B cell (primary cell): ENCODE results near the gene CTSA. TPM values are rescaled to one million over a fixed set of nuclear protein-coding genes. Genes with fewer than 3 reads are reported as not detected.
A peak's percentile ranks its signal among the peaks of the same experiment; 100 is the strongest.

Experiments used
- ATAC-seq: fragments of 200-7000 bp; cut with Tn5 transposase; one replicate; pipeline ENCODE4 v1.10.0; 2021; ENCODE audit warnings: low read depth, mild to moderate bottlenecking, moderate number of reproducible peaks, moderate library complexity
- CTCF ChIA-PET: fragments of 350-600 bp; sonication (Branson Sonifier 250); formaldehyde crosslinking; loops from one replicate; lab custom pipeline; 2021; ENCODE audit warnings: antibody characterized with exemption, inconsistent platforms; lab: Charles Lee
- POLR2A ChIA-PET: fragments of 350-600 bp; sonication (Branson Sonifier 250); formaldehyde crosslinking; loops from one replicate; lab custom pipeline; 2021; ENCODE audit warnings: antibody characterized with exemption; lab: Charles Lee
- DNase-seq: peaks from one replicate; pipeline ENCODE4 v3.0.0; 2013
- H2AFZ ChIP-seq: 2 replicates; pipeline ENCODE4 v1.6.1; 2012; ENCODE audit warnings: mild to moderate bottlenecking, low read depth, low read length; ENCODE audit not compliant: insufficient read depth, poor library complexity, severe bottlenecking
- H3K27ac ChIP-seq, 2 donors: 1 replicate in 1 of 2; 2 replicates in 1 of 2; pipeline ENCODE4 v1.5.1; 2012 to 2013; ENCODE audit warnings: low read length in 2 of 2, mild to moderate bottlenecking in 2 of 2, moderate library complexity in 1 of 2
- H3K27me3 ChIP-seq, 4 experiments: fragments of 200-600 bp in 1 of 4; sonication (generic) in 1 of 4; replicated peaks in 1 of 4; 1 replicate in 2 of 4; 2 replicates in 2 of 4; pipeline versions ENCODE4 v1.6.1 to v1.7.0; 2013 to 2016; ENCODE audit warnings: low read length in 3 of 4, mild to moderate bottlenecking in 2 of 4, mixed read lengths in 1 of 4, moderate library complexity in 1 of 4; ENCODE audit not compliant: insufficient read depth in 4 of 4, control insufficient read depth in 3 of 4; ENCODE audit errors: control extremely low read depth in 1 of 4
- H3K36me3 ChIP-seq, 2 experiments: replicated peaks in 1 of 2; 1 replicate in 1 of 2; 2 replicates in 1 of 2; pipeline versions ENCODE4 v1.6.1 to v1.7.1; 2013; ENCODE audit warnings: low read length in 1 of 2; ENCODE audit not compliant: insufficient read depth in 2 of 2, control insufficient read depth in 1 of 2; ENCODE audit errors: control extremely low read depth in 1 of 2, extremely low read depth in 1 of 2
- H3K4me1 ChIP-seq, 2 donors: fragments of 200-600 bp in 1 of 2; sonication (generic) in 1 of 2; 1 replicate in 1 of 2; 2 replicates in 1 of 2; pipeline versions ENCODE4 v1.5.1 to v1.6.1; 2013 to 2017; ENCODE audit warnings: low read length in 2 of 2; ENCODE audit not compliant: control insufficient read depth in 2 of 2, insufficient read depth in 2 of 2
- H3K4me2 ChIP-seq: replicated peaks from 2 replicates; pipeline ENCODE3; 2012; ENCODE audit warnings: mild to moderate bottlenecking, low read depth, low read length; ENCODE audit not compliant: poor library complexity, severe bottlenecking
- H3K4me3 ChIP-seq, 5 experiments: fragments of 200-600 bp in 1 of 5; sonication (generic) in 1 of 5; 1 replicate in 3 of 5; 2 replicates in 2 of 5; pipeline versions ENCODE4 v1.5.1 to v1.7.0; 2011 to 2016; ENCODE audit warnings: low read length in 4 of 5, mild to moderate bottlenecking in 4 of 5, low read depth in 2 of 5, control low read depth in 1 of 5, moderate library complexity in 1 of 5; ENCODE audit not compliant: insufficient read depth in 1 of 5; ENCODE audit errors: control extremely low read depth in 1 of 5, extremely low read depth in 1 of 5
- H3K79me2 ChIP-seq: fragments of 200-600 bp; sonication (generic); one replicate; pipeline ENCODE4 v1.6.0; 2016; ENCODE audit warnings: low read length; ENCODE audit not compliant: control insufficient read depth, insufficient read depth
- H3K9ac ChIP-seq: fragments of 200-600 bp; sonication (generic); 2 replicates; pipeline ENCODE4 v1.6.1; 2017; ENCODE audit warnings: mild to moderate bottlenecking, low read length, moderate library complexity
- H3K9me3 ChIP-seq, 3 donors: one replicate each; pipeline versions ENCODE4 v1.6.1 to v1.7.1; 2013; ENCODE audit warnings: low read length in 2 of 3; ENCODE audit not compliant: control insufficient read depth in 2 of 3, insufficient read depth in 1 of 3; ENCODE audit errors: control extremely low read depth in 1 of 3
- H4K20me1 ChIP-seq: 2 replicates; pipeline ENCODE4 v1.6.0; 2012; ENCODE audit warnings: mild to moderate bottlenecking, low read length; ENCODE audit not compliant: insufficient read depth, control insufficient read depth, poor library complexity, severe bottlenecking
- H3K27ac Mint-ChIP-seq: one replicate; pipeline ENCODE4 v1.8.0; 2021; ENCODE audit warnings: mixed read lengths
- H3K27me3 Mint-ChIP-seq: one replicate; pipeline ENCODE4 v1.8.0; 2021; ENCODE audit warnings: mixed read lengths
- H3K4me1 Mint-ChIP-seq: one replicate; pipeline ENCODE4 v1.8.0; 2021; ENCODE audit warnings: mixed read lengths
- H3K4me3 Mint-ChIP-seq: one replicate; pipeline ENCODE4 v1.8.0; 2021; ENCODE audit warnings: mixed read lengths
- H3K9me3 Mint-ChIP-seq: one replicate; pipeline ENCODE4 v1.8.0; 2022; ENCODE audit warnings: mixed read lengths; ENCODE audit not compliant: insufficient read depth
- CTCF ChIP-seq: fragments of 200-600 bp; IDR thresholded peaks from one replicate; pipeline ENCODE4 v1.8.0; 2022; ENCODE audit warnings: antibody characterized with exemption, mild to moderate bottlenecking
- EZH2 ChIP-seq: IDR thresholded peaks from 2 replicates; pipeline ENCODE4 v1.6.1; 2012; ENCODE audit warnings: borderline replicate concordance, low read depth, mild to moderate bottlenecking, moderate library complexity, low read length; ENCODE audit not compliant: insufficient read depth, poor library complexity, severe bottlenecking
- WGBS: methylation state at CpG from one replicate; pipeline ENCODE4 v1.1.5; 2013; ENCODE audit warnings: missing lambda C conversion rate; ENCODE audit not compliant: insufficient coverage; 5-methylcytosine and 5-hydroxymethylcytosine counted together
- intact Hi-C: fragments of 100-400 bp; cut with micrococcal nuclease; formaldehyde crosslinking; loops from one replicate; pipeline ENCODE4 v1.10.0; 2022
- polyA plus RNA-seq: library from polyadenylated mRNA; depleted of rRNA; stranded (reverse); fragments of >200 nt; gene quantifications from 2 replicates; pipeline ENCODE4 v1.2.3, GENCODE V29; 2012
- total RNA-seq, 2 donors: library from RNA; stranded (reverse); fragments of 120-200 nt in 1 of 2; gene quantifications; 1 replicate in 1 of 2; 2 replicates in 1 of 2; pipeline versions ENCODE4 v1.2.3 to v1.2.4, GENCODE V29; 2013 to 2022

The CTSA gene
- total and polyA plus RNA-seq, 2 donors (not counting 1 experiment from before 2014, with no cell fraction given) = 100 to 107 TPM

DNA sequence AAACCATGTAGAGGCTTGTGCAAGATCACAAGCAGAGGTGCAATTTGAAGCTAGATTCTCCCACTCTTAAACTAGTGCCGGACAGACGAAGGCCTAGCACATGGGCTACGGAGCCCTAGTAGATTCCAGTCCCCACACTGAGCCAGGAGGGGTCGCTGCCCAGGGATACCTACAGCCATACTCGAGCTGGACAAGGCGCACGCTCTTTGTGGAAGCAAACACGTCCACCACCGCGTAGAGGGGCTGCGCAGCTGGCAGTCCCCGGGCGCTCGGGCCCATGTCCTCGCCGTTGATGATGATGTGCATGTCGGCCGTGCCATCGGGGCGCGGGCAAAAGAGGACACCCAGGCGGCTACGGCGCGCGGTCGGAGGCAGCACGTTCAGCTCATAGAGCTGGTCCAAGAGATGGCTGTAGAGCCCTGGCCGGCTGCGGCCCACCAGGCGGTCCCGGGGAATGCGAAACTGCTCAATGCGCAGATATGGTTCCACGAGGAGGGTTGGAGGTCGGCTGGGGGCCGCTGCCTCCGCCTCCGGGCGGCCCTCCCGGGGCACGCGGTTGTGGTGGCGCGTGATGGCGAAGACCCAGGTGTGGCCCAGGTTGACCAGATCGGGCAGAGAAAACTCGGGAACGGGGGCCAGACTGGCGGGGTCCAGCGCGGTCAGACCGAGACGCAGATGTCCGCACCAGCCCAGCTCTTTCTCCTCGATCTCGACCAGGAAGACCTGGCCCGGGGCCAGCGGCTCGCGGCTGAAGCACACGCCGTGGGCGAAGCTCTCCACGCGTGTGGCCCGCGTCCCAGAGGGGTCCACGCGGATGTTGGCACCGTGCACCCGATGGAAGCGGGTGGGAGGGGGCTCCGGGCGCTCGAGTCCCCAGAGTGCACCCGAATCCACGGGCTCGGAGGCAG lies 804 bp upstream of the CTSA start:
- ChIA-PET CTCF (interaction anchor here (0.7 to 3.2 kb wide), 12 partner anchors 9 to 91 kb away, joined by 3 to 24 read pairs (median 6); partner anchors contain the start of gene ZSWIM1), POLR2A (interaction anchor here (0.5 to 5.3 kb wide), 10 partner anchors 9 to 483 kb away, joined by 3 to 41 read pairs (median 6); partner anchors contain the start of genes ACOT8, PCIF1, ZNF335 and ZSWIM1)
- H3K27ac ChIP-seq = peak overlapping the region; percentile 51 to 80
- no peaks in the 10 kb centered on the region for H3K9me3 ChIP-seq
- Mint-ChIP-seq H3K4me3 (peak overlapping the region; percentile 97), H3K27ac (peak overlapping the region; percentile 96), H3K4me1 (peaks cover 31% of the 10 kb centered on the region), H3K9me3 (no peaks in the 10 kb centered on the region), H3K27me3 (no peaks in the 10 kb centered on the region)
- H3K79me2 ChIP-seq = peaks cover 7% of the 10 kb centered on the region
- peak overlapping the region; percentile 85 for H3K9ac ChIP-seq
- intact Hi-C loops = loop anchor here (2.0 kb wide), 3 partner anchors 72 to 100 kb away; partner anchors contain the start of genes DNTTIP1 and WFDC3
- ATAC-seq = peak; percentile 35
- 5% methylated on average over 79 of the region's 79 CpGs for WGBS
- no peaks in the 10 kb centered on the region for H4K20me1 ChIP-seq
- H2AFZ ChIP-seq = peak overlapping the region; percentile 93
- no peaks in the 10 kb centered on the region for H3K27me3 ChIP-seq
- no peak for TF ChIP-seq EZH2
- TF ChIP-seq CTCF = peak; percentile 46
- DNase-seq = peak; percentile 70
- peak overlapping the region; percentile 99 for H3K4me2 ChIP-seq
- H3K4me3 ChIP-seq = peak overlapping the region; percentile 22 to 95 (median 78)
- peaks cover 24 to 29% of the 10 kb centered on the region in 2 donors for H3K4me1 ChIP-seq
- H3K36me3 ChIP-seq = peaks cover 0 to 24% of the 10 kb centered on the region in 2 experiments
